CD8-positive, alpha-beta memory T cell (primary cell): Measurements from ENCODE around the gene ODR4. TPM values are rescaled to one million over a fixed set of nuclear protein-coding genes. Genes with fewer than 3 reads are reported as not detected.

ENCODE experiments used
- CTCF ChIA-PET: fragments of 350-600 bp; sonication (Branson Sonifier 250); formaldehyde crosslinking; loops from one replicate; lab custom pipeline; 2021; ENCODE audit warnings: antibody characterized with exemption; lab: Charles Lee
- POLR2A ChIA-PET: fragments of 350-600 bp; sonication (Branson Sonifier 250); formaldehyde crosslinking; loops from one replicate; lab custom pipeline; 2021; ENCODE audit warnings: antibody characterized with exemption; lab: Charles Lee
- DNase-seq, 5 donors: peaks; one replicate each; pipeline versions ENCODE4 v3.0.0 to v3.0.0-alpha.2; 2020 to 2022; ENCODE audit warnings: mixed read lengths in 1 of 5
- H3K27ac ChIP-seq: one replicate; pipeline ENCODE4 v1.7.0; 2013; ENCODE audit warnings: low read depth, mild to moderate bottlenecking, low read length, moderate library complexity
- H3K27me3 ChIP-seq: 2 replicates; pipeline ENCODE4 v1.7.0; 2013; ENCODE audit warnings: low read length, mild to moderate bottlenecking; ENCODE audit not compliant: insufficient read depth, poor library complexity, severe bottlenecking
- H3K36me3 ChIP-seq: 2 replicates; pipeline ENCODE4 v1.7.0; 2013; ENCODE audit warnings: mild to moderate bottlenecking, low read length, moderate library complexity; ENCODE audit not compliant: insufficient read depth
- H3K4me1 ChIP-seq: 2 replicates; pipeline ENCODE4 v1.7.0; 2013; ENCODE audit warnings: mild to moderate bottlenecking, low read length, moderate library complexity; ENCODE audit not compliant: insufficient read depth
- H3K4me3 ChIP-seq: 2 replicates; pipeline ENCODE4 v1.7.0; 2013; ENCODE audit warnings: mild to moderate bottlenecking, low read length
- H3K9me3 ChIP-seq: 2 replicates; pipeline ENCODE4 v1.7.0; 2013; ENCODE audit warnings: mild to moderate bottlenecking, low read length
- H3K27ac Mint-ChIP-seq, 8 donors: one replicate each; pipeline ENCODE4 v1.8.0; 2020 to 2021; ENCODE audit warnings: mixed read lengths in 8 of 8, mild to moderate bottlenecking in 6 of 8, inconsistent platforms in 3 of 8, moderate library complexity in 3 of 8
- H3K27me3 Mint-ChIP-seq, 2 donors: one replicate each; pipeline ENCODE4 v1.8.0; 2020 to 2021; ENCODE audit warnings: mixed read lengths in 2 of 2, mild to moderate bottlenecking in 1 of 2, moderate library complexity in 1 of 2
- H3K36me3 Mint-ChIP-seq, 3 donors: one replicate each; pipeline ENCODE4 v1.8.0; 2020 to 2021; ENCODE audit warnings: mixed read lengths in 3 of 3, inconsistent platforms in 1 of 3, mild to moderate bottlenecking in 1 of 3
- H3K4me1 Mint-ChIP-seq, 3 donors: one replicate each; pipeline ENCODE4 v1.8.0; 2020 to 2021; ENCODE audit warnings: mixed read lengths in 3 of 3, inconsistent platforms in 1 of 3, mild to moderate bottlenecking in 1 of 3
- H3K4me3 Mint-ChIP-seq, 7 donors: one replicate each; pipeline ENCODE4 v1.8.0; 2020 to 2021; ENCODE audit warnings: mixed read lengths in 7 of 7, mild to moderate bottlenecking in 6 of 7, moderate library complexity in 4 of 7, inconsistent platforms in 2 of 7
- H3K9me3 Mint-ChIP-seq, 5 donors: one replicate each; pipeline ENCODE4 v1.8.0; 2020 to 2022; ENCODE audit warnings: mixed read lengths in 5 of 5, mild to moderate bottlenecking in 3 of 5, moderate library complexity in 2 of 5, inconsistent platforms in 1 of 5
- polyA plus RNA-seq: library from polyadenylated mRNA; unstranded; fragments of 300-500 nt; fragmentation: Illumina TruSeq; gene quantifications from one replicate; pipeline ENCODE4 v1.2.3, GENCODE V29; 2021
- total RNA-seq, 2 experiments: library from RNA; stranded (reverse); gene quantifications; one replicate each; pipeline ENCODE4 v1.2.3, GENCODE V29; 2021

ODR4 gene
- total and polyA plus RNA-seq, 3 experiments from 2014 or later: 9.9 to 16.3 (median 16.0) TPM

- H3K27ac Mint-ChIP-seq: peak overlapping the region in 1 of 8 donors; percentile 54
- no peaks in the 10 kb centered on the region for H3K27me3 ChIP-seq
Observed at GRCh38 chr1:186465946-186466345, 90.3 kb downstream of the ODR4 start.

More at GRCh38 chr1:186465946-186466345, 90.3 kb downstream of the ODR4 start:
- Mint-ChIP-seq H3K4me3 (no peak overlapping the region), H3K9me3 (peaks cover 0 to 3% (median 0%) of the 10 kb centered on the region in 5 donors), H3K36me3 (no peaks in the 10 kb centered on the region), H3K4me1 (no peaks in the 10 kb centered on the region), H3K27me3 (peaks cover 2 to 10% of the 10 kb centered on the region in 2 donors)
- no peaks in the 10 kb centered on the region for H3K36me3 ChIP-seq
- no peaks in the 10 kb centered on the region for H3K9me3 ChIP-seq
- no peaks in the 10 kb centered on the region for H3K4me1 ChIP-seq
- DNase-seq: no peak
- no peak overlapping the region for H3K27ac ChIP-seq
- no peak overlapping the region for H3K4me3 ChIP-seq
- CTCF ChIA-PET: no interaction called here
- POLR2A ChIA-PET: no interaction called here

Other genes with a start within 250 kb of the ODR4 start
- gene PRG4, start 79.6 kb upstream of the ODR4 start, total RNA-seq: under 1 TPM in 1 of 2 experiments, not detected in 1; 0.04 TPM
- gene PRG4, start 79.6 kb upstream of the ODR4 start, polyA plus RNA-seq: 0.07 TPM
- 100 to 1,000 TPM; 111 to 117 TPM for gene TPR, start 585 bp upstream of the ODR4 start, total RNA-seq
- gene TPR, start 585 bp upstream of the ODR4 start, polyA plus RNA-seq: 73.4 TPM
- not detected for gene PDC, start 85.3 kb downstream of the ODR4 start, total RNA-seq
- not detected for gene PDC, start 85.3 kb downstream of the ODR4 start, polyA plus RNA-seq